ENCODE measurements around the gene REL.
"Not testable (repeated sequence)": the region's sequence is repeated elsewhere in the genome, so short reads cannot be mapped to it uniquely, and the experiment has no call there.

Gene REL

DNA sequence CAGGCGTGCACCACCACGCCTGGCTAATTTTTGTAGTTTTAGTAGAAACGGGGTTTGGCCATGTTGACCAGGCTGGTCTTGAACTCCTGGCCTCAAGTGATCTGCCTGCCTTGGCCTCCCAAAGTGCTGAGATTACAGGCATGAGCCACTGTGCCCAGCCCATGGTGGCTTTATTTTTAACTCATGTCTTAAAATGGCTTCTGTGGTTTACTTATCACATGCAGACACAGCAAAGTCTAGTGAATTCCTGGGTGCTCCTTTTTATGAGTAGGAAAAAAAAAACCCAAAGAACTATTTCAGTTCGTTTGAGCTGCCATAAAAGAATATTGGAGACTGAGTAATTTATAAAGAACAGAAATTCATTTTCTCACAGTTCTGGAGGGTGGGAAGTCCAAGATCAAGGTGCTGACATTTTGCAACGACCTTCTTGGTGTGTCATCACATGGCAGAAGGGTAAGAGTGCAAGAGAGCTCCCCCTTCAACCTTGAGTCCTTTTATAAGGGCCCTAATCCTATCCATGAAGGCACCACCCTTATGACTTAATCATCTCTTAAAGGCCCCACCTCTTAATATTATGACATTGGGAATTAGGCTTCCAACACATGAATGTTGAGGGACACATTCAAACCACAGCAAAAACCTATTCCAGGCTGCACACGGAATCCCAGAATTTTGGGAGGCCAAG is 12.6 kb upstream of the REL start:
- FAIRE-seq: no peak

DNA sequence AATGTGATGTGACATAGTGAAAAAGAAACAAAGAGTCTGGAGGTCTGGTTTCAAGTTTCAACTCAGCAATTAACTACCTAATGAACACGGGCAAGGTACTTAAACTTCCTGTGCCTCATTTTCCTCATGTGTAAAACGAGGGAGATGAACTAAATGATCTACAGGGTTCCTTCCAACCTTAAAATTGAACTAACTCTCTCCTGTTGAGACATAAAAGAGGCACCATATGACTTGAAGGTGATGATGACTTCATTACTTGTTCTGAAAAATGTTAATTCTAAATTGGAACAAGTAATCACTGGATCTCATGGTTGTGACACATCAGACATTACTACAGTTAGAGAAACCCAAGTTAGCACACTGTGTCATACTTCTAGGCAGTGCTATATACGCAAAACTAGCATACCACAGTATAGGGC is 8.9 kb upstream of the REL start:
- no peak for FAIRE-seq

- no peak for FAIRE-seq
These were observed 8.0 kb upstream of the REL start for GRCh38 chr2:60873381-60873780.

DNA sequence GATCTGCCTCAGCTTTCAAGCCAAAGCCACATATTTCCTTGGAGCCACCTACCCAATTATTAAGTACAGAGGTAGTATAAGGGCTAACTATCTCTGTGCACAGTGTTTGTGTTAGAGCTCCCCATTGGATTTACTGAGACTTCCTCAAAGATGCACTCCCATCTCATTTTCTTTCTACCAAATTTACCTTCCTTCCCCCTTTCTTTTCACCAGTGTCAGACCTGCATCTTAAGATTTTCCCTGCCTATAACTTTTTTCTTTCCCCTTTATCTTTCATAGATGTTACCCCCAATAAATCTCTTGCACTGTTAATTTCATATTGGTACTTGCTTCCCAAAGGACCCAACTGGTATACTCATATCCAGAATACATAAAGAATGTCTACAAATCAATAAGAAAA is 5.9 kb upstream of the REL start:
- no peak for FAIRE-seq

- FAIRE-seq: no peak
These were observed 729 bp upstream of the REL start for GRCh38 chr2:60880643-60881046.

- no peak for FAIRE-seq
These were observed 1.8 kb downstream of the REL start for GRCh38 chr2:60882971-60883753.

DNA sequence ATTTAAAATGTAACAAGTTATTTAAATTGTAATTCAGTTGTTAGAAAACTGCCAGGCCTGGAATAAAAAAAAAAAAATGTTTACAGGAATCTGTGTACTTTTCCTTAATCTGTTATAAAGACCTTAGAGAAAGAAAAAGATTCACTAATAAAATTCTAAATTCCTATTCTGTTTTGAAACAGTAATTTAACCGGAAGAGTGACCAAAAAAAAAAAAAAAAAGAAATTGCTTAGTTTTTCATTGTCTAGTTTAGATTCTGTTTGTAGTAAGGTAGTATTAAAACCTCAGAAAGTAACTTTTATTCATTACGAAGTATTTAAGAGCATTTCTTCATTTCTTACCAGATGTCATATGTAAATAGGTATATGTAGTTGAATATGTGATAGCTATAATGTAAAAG is 2.5 kb downstream of the REL start:
- no peak for FAIRE-seq

DNA sequence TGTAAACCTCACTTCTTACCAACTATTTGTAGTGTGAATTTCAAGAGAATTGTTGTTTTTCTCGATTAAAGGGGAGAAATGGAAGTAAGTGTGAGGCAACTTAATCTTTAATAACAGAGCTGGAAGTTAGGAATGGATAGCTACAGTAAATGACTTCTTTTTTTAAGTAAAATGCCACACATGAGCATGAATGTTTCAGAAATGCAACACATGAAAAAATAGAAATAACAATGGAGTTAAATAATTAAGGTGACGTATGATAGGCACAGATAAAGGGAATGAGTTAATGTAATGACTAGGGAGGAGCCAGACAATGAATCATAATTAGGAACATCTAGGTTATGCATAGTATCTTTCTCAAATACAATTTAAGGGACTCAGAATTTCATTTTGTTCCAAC is 3.4 kb downstream of the REL start:
- no peak for FAIRE-seq

GRCh38 chr2:60885683-60886082 is 4.3 kb downstream of the REL start:
- FAIRE-seq: no peak

DNA sequence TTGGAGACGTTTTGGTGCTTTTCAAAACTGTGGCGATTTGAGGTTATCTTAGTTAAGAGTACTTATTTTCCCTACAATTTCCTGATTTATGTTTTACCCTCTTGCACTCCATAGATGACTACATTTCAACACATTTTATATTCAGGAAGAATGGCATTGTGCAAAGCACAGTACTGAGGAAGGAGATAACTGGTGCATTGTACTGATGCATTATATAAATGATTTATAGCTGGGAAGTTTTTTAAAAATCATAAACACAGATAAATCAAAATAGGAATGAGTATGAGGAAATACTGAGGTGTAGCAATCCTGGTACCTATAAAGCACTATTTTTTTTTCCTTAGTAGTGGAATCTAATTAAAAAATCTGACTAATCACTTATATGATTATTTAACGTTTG is 5.6 kb downstream of the REL start:
- no peak for FAIRE-seq

GRCh38 chr2:60888853-60889252 is 7.5 kb downstream of the REL start:
- FAIRE-seq: no peak

DNA sequence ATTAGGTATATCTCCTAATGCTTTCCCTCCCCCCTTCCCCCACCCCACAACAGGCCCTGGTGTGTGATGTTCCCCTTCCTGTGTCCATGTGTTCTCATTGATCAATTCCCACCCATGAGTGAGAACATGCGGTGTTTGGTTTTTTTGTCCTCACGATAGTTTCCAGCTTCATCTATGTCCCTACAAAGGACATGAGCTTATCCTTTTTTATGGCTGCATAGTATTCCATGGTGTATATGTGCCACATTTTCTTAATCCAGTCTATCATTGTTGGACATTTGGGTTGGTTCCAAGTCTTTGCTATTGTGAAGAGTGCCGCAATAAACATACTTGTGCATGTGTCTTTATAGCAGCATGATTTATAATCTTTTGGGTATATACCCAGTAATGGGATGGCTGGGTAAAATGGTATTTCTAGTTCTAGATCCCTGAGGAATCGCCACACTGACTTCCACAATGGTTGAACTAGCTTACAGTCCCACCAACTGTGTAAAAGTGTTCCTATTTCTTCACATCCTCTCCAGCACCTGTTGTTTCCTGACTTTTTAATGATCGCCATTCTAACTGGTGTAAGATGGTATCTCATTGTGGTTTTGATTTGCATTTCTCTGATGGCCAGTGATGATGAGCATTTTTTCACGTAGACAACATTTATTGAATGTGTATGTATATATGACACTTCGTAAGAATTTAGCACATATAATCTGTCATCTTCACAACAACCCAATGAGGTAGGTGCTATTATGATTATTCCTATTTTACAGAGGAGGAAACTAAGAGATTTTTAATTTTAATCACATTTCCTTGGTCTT is 8.4 kb downstream of the REL start:
- not testable (repeated sequence) for FAIRE-seq

DNA sequence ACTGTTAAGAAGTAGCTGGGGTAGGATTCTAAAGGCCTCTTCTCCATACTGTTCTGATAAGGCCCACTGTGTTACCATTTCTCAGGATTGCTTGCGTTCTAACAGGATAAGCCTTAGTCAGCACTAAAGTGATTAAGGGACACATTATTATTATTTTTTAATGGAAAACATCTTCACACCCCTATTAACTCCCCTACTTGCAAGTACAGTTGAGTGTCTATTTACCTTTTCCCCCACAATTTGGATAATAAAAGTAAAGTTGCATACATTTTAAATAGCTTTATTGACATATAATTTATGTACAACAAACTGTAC is 9.0 kb downstream of the REL start:
- FAIRE-seq: no peak

DNA sequence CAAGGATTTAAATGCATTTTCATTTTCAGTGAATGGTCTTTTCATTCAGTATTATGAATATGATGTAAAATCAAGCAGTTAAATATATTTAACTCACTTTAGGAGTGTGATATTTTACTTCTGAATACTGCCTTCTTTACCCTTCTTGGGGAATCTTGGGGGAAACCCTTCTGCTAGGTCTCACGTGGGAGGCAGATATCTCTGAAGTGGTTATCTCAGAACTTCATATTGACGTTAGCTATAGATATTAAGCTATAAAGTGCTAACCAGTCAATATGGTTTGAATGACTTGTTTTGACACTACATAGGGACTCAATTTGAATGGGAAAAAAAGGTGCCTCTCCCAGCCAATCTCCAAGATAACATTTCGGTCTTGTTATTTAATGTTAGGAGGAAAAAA is 9.8 kb downstream of the REL start:
- no peak for FAIRE-seq

- no peak for FAIRE-seq
These were observed 17.2 kb downstream of the REL start for GRCh38 chr2:60898567-60898966.

- no peak for FAIRE-seq
These were observed 18.0 kb downstream of the REL start for GRCh38 chr2:60899230-60899891.

DNA sequence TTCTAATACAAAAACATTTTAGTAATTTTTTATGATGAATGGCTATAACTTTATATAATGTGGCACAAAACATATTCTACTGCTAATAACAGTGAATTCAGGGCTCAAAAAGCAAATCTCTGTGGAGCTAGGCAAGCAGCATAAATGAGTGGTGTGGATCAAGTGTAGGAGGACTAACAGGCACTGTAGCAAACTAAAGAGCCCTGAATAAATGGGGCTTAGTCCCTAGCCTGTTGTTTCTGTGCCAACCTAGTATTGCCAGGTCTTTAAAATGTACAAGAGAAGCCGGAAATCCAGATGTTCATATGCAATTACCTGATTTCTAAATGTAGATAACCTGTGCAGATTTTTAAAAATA is 18.5 kb downstream of the REL start:
- FAIRE-seq: no peak

DNA sequence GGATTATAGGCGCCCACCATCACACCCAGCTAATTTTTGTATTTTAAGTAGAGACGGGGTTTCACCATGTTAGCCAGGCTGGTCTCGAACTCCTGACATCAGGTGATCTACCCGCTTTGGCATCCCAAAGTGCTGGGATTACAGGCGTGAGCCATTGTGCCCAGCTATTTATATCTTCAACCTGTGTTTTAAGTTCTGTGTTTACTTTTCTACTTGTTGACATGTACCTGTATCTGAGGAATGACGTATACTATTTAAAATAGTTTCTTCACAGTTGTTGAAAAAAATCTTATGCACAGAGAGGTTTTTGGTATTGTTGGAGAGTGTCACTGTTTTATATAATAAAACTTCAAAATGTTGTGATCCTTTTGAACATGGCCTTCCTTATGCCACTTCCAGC is 19.9 kb downstream of the REL start:
- FAIRE-seq: not testable (repeated sequence)

- FAIRE-seq: not testable (repeated sequence)
These were observed 24.5 kb downstream of the REL start for GRCh38 chr2:60905867-60906266.

DNA sequence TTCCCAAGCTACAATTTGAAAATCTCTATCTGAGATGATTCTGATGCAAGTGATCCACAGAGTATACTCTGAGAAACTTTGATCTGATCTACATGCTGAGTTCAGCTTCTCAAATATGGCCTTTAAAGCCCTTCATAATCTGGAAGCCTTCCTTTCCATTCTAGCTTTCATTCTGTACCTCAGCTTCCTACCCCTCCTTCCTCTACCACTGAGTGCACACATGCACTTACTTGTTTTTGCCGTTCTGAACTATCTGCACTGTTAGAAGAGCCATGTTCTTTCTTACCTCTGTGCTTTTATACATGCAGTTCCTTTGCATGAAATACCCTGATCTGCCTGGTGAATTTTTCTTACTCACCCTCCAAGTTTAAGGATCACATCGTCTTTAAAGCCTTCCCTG is 25.0 kb downstream of the REL start:
- FAIRE-seq: no peak

GRCh38 chr2:60907329-60907728 is 26.0 kb downstream of the REL start:
- FAIRE-seq: no peak

DNA sequence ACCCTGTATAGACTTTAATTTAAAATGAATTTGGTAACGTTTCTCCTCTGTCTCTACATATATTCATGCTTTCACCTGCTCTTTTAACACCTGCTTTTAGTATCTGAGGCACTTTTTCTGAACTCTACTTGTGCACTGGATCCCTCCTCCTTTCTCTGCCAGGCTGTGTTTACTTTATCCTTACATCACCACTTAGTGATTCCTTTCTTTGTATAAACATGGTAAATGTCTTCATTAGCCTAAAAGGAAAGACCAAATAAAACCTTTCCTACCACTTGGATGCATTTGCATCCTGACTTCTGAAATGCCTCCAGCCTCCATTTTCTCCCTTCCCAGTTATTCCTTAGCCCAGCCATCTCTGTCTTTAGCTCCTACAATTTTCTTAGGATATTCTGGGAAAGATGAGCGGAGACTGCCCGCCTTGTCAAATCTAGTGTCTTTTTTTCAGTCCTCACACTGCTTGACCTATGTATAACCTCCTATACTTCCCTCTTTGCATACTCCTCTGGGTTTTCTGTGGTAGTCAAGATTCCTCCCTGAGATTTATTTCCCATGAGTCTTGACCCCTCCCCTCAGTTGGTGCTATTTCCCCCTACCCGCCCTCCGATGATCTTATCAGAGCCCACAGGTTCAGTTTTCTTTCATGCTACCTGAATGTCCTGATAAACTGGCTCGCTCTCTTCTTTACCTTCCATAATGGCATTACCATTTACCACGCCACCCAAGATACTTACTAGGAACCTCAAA is 44.8 kb downstream of the REL start:
- no peak for FAIRE-seq
